Myocyte (in vitro differentiated cells): ENCODE measurements around the gene SIVA1. TPM values are rescaled to one million over a fixed set of nuclear protein-coding genes. Genes with fewer than 3 reads are reported as not detected.

Experiments used
- DNase-seq: peaks from one replicate; pipeline ENCODE4 v3.0.0-alpha.2; 2012; ENCODE audit warnings: low read depth
- total RNA-seq: library from RNA; depleted of rRNA; stranded (reverse); fragments of >200 nt; gene quantifications from 2 replicates; pipeline ENCODE4 v1.2.3, GENCODE V29; 2014

Gene SIVA1
- total RNA-seq, 1 donor from 2014 or later = 173 TPM

GRCh38 chr14:104734601-104734990 is 18.4 kb upstream of the SIVA1 start:
- DNase-seq = no peak

GRCh38 chr14:104734991-104735779 is 17.8 kb upstream of the SIVA1 start:
- DNase-seq = no peak

- DNase-seq = peak; percentile 65
Measured at GRCh38 chr14:104735830-104736642, 16.9 kb upstream of the SIVA1 start.

GRCh38 chr14:104738375-104739019 is 14.4 kb upstream of the SIVA1 start:
- no peak for DNase-seq

GRCh38 chr14:104739026-104739425 is 13.9 kb upstream of the SIVA1 start:
- DNase-seq = no peak

- no peak for DNase-seq
Measured at GRCh38 chr14:104739546-104740516, 13.1 kb upstream of the SIVA1 start.

- DNase-seq = no peak
Measured at GRCh38 chr14:104741108-104741802, 11.7 kb upstream of the SIVA1 start.

- DNase-seq = no peak
Measured at GRCh38 chr14:104741803-104742251, 11.1 kb upstream of the SIVA1 start.

- no peak for DNase-seq
Measured at GRCh38 chr14:104742586-104743455, 10.1 kb upstream of the SIVA1 start.

- no peak for DNase-seq
Measured at GRCh38 chr14:104743461-104744380, 9.2 kb upstream of the SIVA1 start.

- DNase-seq = no peak
Measured at GRCh38 chr14:104744484-104744883, 8.5 kb upstream of the SIVA1 start.

- DNase-seq = no peak
Measured at GRCh38 chr14:104745431-104745830, 7.5 kb upstream of the SIVA1 start.

GRCh38 chr14:104746071-104746545 is 6.8 kb upstream of the SIVA1 start:
- DNase-seq = no peak

- peak; percentile 21 for DNase-seq
Measured at GRCh38 chr14:104746934-104747481, 5.9 kb upstream of the SIVA1 start.

GRCh38 chr14:104747876-104748275 is 5.1 kb upstream of the SIVA1 start:
- DNase-seq = no peak

- DNase-seq = peak; percentile 63
Measured at GRCh38 chr14:104749111-104749649, 3.8 kb upstream of the SIVA1 start.

- DNase-seq = no peak
Measured at GRCh38 chr14:104750056-104750752, 2.7 kb upstream of the SIVA1 start.
